DMS79 (cell line): ENCODE data around the gene TMEM135.
A peak's percentile ranks its signal among the peaks of the same experiment; 100 is the strongest.

ENCODE experiments used
- DNase-seq: peaks from one replicate; lab custom pipeline; 2025; lab: John Stamatoyannopoulos, UW

Gene TMEM135

GRCh38 chr11:87306262-87306851 lies 268.6 kb downstream of the TMEM135 start:
- peak; percentile 57 for DNase-seq

GRCh38 chr11:87307101-87307500 lies 269.4 kb downstream of the TMEM135 start:
- no peak for DNase-seq

GRCh38 chr11:87315229-87315628 lies 277.5 kb downstream of the TMEM135 start:
- DNase-seq: no peak

- DNase-seq: no peak
These were observed 278.8 kb downstream of the TMEM135 start for GRCh38 chr11:87316491-87316890.

GRCh38 chr11:87317441-87317840 lies 279.7 kb downstream of the TMEM135 start:
- DNase-seq: no peak

- no peak for DNase-seq
These were observed 282.4 kb downstream of the TMEM135 start for GRCh38 chr11:87320123-87320522.

GRCh38 chr11:87322568-87322967 lies 284.8 kb downstream of the TMEM135 start:
- no peak for DNase-seq

- DNase-seq: no peak
These were observed 286.2 kb downstream of the TMEM135 start for GRCh38 chr11:87323899-87324298.

GRCh38 chr11:87324817-87325489 lies 287.2 kb downstream of the TMEM135 start:
- DNase-seq: no peak

- no peak for DNase-seq
These were observed 287.7 kb downstream of the TMEM135 start for GRCh38 chr11:87325490-87325872.

- no peak for DNase-seq
These were observed 288.9 kb downstream of the TMEM135 start for GRCh38 chr11:87326594-87326993.

GRCh38 chr11:87329172-87329571 lies 291.4 kb downstream of the TMEM135 start:
- no peak for DNase-seq

- no peak for DNase-seq
These were observed 292.5 kb downstream of the TMEM135 start for GRCh38 chr11:87330187-87330601.

GRCh38 chr11:87331273-87331672 lies 293.5 kb downstream of the TMEM135 start:
- DNase-seq: no peak

- no peak for DNase-seq
These were observed 300.4 kb downstream of the TMEM135 start for GRCh38 chr11:87338046-87338639.

GRCh38 chr11:87339416-87339815 lies 301.7 kb downstream of the TMEM135 start:
- DNase-seq: no peak

- DNase-seq: no peak
These were observed 309.7 kb downstream of the TMEM135 start for GRCh38 chr11:87347441-87347840.

GRCh38 chr11:87347854-87348253 lies 310.1 kb downstream of the TMEM135 start:
- DNase-seq: no peak

- DNase-seq: no peak
These were observed 313.9 kb downstream of the TMEM135 start for GRCh38 chr11:87351676-87352075.

- DNase-seq: peak; percentile 6
These were observed 315.3 kb downstream of the TMEM135 start for GRCh38 chr11:87352759-87353707.

- DNase-seq: no peak
These were observed 316.1 kb downstream of the TMEM135 start for GRCh38 chr11:87353771-87354345.

GRCh38 chr11:87355596-87355995 lies 317.9 kb downstream of the TMEM135 start:
- DNase-seq: no peak
